ENCODE results near the gene KCNK6.

KCNK6 gene

DNA sequence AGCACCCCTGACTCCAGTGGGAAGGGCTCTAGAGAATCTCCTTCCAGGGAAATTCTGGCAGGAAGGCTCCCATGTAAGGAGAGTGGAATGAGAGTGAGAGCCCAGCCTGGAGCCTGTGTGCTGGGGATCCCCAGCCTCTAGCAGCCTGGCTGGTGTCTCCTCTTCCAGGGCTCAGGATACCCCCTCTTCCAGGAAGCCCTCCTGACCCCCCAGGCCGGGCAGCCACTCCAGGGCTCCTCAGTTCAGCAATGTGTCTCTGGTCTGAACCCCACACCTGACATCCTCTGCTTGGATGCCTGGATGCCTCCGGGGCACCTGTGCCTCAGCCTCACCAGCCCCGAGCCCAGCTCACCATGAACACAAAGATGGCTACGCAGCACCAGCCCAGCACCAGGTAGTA, 12.6 kb upstream of the KCNK6 start:
- TF ChIP-seq CTCF (IDR thresholded peaks at IDR 0.05; ENCODE audit: borderline replicate concordance, extremely low read depth, low read length, poor library complexity, severe bottlenecking) = no peak
- no peak for TF ChIP-seq EZH2 (IDR thresholded peaks at IDR 0.05; ENCODE audit: borderline replicate concordance, low read depth, low read length, severe bottlenecking)

DNA sequence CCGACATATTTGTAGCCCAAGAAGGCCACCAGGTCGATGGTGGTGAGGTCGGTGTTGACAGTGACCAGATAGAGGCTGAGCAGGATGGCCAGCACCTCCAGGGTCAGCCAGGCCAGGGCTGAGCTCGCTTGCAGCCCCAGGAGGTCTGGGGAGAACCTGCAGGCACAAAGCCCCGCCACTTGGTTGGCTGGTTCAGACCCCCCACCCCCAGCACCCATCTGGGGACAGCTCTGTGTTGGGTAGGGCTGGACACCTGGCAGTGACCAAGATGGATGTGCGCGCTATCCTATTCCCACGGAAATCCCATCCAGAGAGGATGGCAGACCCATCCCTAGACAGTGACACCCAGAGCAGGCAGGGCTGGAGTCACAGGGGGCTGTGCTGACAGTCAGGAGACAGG, 12.0 kb upstream of the KCNK6 start:
- H3K27ac ChIP-seq (ENCODE audit: low read length) = no peak overlapping the region
- H3K9me3 ChIP-seq (ENCODE audit: insufficient read depth, low read length, severe bottlenecking) = no peaks in the 10 kb centered on the region
- H3K79me2 ChIP-seq (ENCODE audit: insufficient read depth, low read length) = peaks cover 18% of the 10 kb centered on the region
- TF ChIP-seq CTCF (IDR thresholded peaks at IDR 0.05; ENCODE audit: borderline replicate concordance, extremely low read depth, low read length, poor library complexity, severe bottlenecking) (no peak), EZH2 (IDR thresholded peaks at IDR 0.05; ENCODE audit: borderline replicate concordance, low read depth, low read length, severe bottlenecking) (no peak)
- H3K4me1 ChIP-seq (ENCODE audit: insufficient read depth, low read length) = no peaks in the 10 kb centered on the region
- no peak overlapping the region for H3K4me2 ChIP-seq (ENCODE audit: insufficient read depth, low read length)
- no peaks in the 10 kb centered on the region for H3K27me3 ChIP-seq (ENCODE audit: insufficient read depth, low read length, poor library complexity)
- no peak overlapping the region for H3K9ac ChIP-seq (ENCODE audit: low read depth, low read length)
- H3K4me3 ChIP-seq (ENCODE audit: low read depth in 1 of 2, low read length in 2 of 2) = no peak overlapping the region
- peaks cover 41% of the 10 kb centered on the region for H3K36me3 ChIP-seq (ENCODE audit: insufficient read depth, low read length)
- H4K20me1 ChIP-seq (ENCODE audit: insufficient read depth, low read length) = 0 out of 2 replicates have a peak, but pooled peaks cover 9% of the 10 kb centered on the region
- H2AFZ ChIP-seq (ENCODE audit: low read depth, low read length) = no peak overlapping the region
- ATAC-seq (ENCODE audit: insufficient read depth, low read depth) = no peak
- no peak for DNase-seq

More for the DNA sequence above, 12.6 kb upstream of the KCNK6 start:
- DNase-seq = no peak
- Histone ChIP-seq H3K9me3 (ENCODE audit: insufficient read depth, low read length, severe bottlenecking) (no peaks in the 10 kb centered on the region), H4K20me1 (ENCODE audit: insufficient read depth, low read length) (0 out of 2 replicates have a peak, but pooled peaks cover 9% of the 10 kb centered on the region), H3K27ac (ENCODE audit: low read length) (no peak overlapping the region), H3K4me2 (ENCODE audit: insufficient read depth, low read length) (no peak overlapping the region), H3K9ac (ENCODE audit: low read depth, low read length) (no peak overlapping the region), H2AFZ (ENCODE audit: low read depth, low read length) (no peak overlapping the region), H3K79me2 (ENCODE audit: insufficient read depth, low read length) (peaks cover 13% of the 10 kb centered on the region), H3K4me1 (ENCODE audit: insufficient read depth, low read length) (no peaks in the 10 kb centered on the region), H3K36me3 (ENCODE audit: insufficient read depth, low read length) (peaks cover 41% of the 10 kb centered on the region), H3K4me3 (ENCODE audit: low read depth in 1 of 2, low read length in 2 of 2) (no peak overlapping the region), H3K27me3 (ENCODE audit: insufficient read depth, low read length, poor library complexity) (no peaks in the 10 kb centered on the region)
- ATAC-seq (ENCODE audit: insufficient read depth, low read depth) = no peak

- Histone ChIP-seq H3K9me3 (ENCODE audit: insufficient read depth, low read length, severe bottlenecking) (no peaks in the 10 kb centered on the region), H3K4me2 (ENCODE audit: insufficient read depth, low read length) (no peak overlapping the region), H3K4me1 (ENCODE audit: insufficient read depth, low read length) (no peaks in the 10 kb centered on the region), H4K20me1 (ENCODE audit: insufficient read depth, low read length) (0 out of 2 replicates have a peak, but pooled peaks cover 9% of the 10 kb centered on the region), H2AFZ (ENCODE audit: low read depth, low read length) (no peak overlapping the region), H3K79me2 (ENCODE audit: insufficient read depth, low read length) (peaks cover 18% of the 10 kb centered on the region), H3K27ac (ENCODE audit: low read length) (no peak overlapping the region), H3K36me3 (ENCODE audit: insufficient read depth, low read length) (peaks cover 41% of the 10 kb centered on the region), H3K4me3 (ENCODE audit: low read depth in 1 of 2, low read length in 2 of 2) (no peak overlapping the region), H3K27me3 (ENCODE audit: insufficient read depth, low read length, poor library complexity) (no peaks in the 10 kb centered on the region), H3K9ac (ENCODE audit: low read depth, low read length) (no peak overlapping the region)
- no peak for DNase-seq
- ATAC-seq (ENCODE audit: insufficient read depth, low read depth) = no peak
- TF ChIP-seq CTCF (IDR thresholded peaks at IDR 0.05; ENCODE audit: borderline replicate concordance, extremely low read depth, low read length, poor library complexity, severe bottlenecking) (no peak), EZH2 (IDR thresholded peaks at IDR 0.05; ENCODE audit: borderline replicate concordance, low read depth, low read length, severe bottlenecking) (no peak)
Measured at GRCh38 chr19:38308006-38308766, 11.5 kb upstream of the KCNK6 start.
